Spleen (tissue), 11 donors: Measurements from ENCODE around the gene SHKBP1. TPM values are rescaled to one million over a fixed set of nuclear protein-coding genes. Genes with fewer than 3 reads are reported as not detected.
A peak's percentile ranks its signal among the peaks of the same experiment; 100 is the strongest.

Experiments
- DNase-seq: peaks from one replicate; pipeline ENCODE4 v3.0.0-alpha.2; 2020
- H3K27ac ChIP-seq, 8 donors: fragments of 200-600 bp; sonication (generic) in 7 of 8; 1 replicate in 4 of 8; 2 replicates in 4 of 8; pipeline versions ENCODE4 v1.5.0 to v1.8.0; 2016 to 2021; ENCODE audit warnings: inconsistent platforms in 4 of 8, mild to moderate bottlenecking in 4 of 8, moderate library complexity in 1 of 8
- H3K27me3 ChIP-seq, 7 donors: fragments of 200-600 bp; sonication (generic) in 6 of 7; replicated peaks in 1 of 7; 1 replicate in 4 of 7; 2 replicates in 3 of 7; pipeline versions ENCODE4 v1.5.0 to v1.8.0; 2016 to 2021; ENCODE audit warnings: inconsistent platforms in 3 of 7, mild to moderate bottlenecking in 1 of 7
- H3K36me3 ChIP-seq, 6 donors: fragments of 200-600 bp; sonication (generic) in 5 of 6; 1 replicate in 4 of 6; 2 replicates in 2 of 6; pipeline versions ENCODE4 v1.5.0 to v1.8.0; 2016 to 2021; ENCODE audit warnings: inconsistent platforms in 2 of 6
- H3K4me1 ChIP-seq, 6 donors: fragments of 200-600 bp; sonication (generic) in 5 of 6; 1 replicate in 3 of 6; 2 replicates in 3 of 6; pipeline versions ENCODE4 v1.5.0 to v1.8.0; 2016 to 2021; ENCODE audit warnings: inconsistent platforms in 3 of 6
- H3K4me3 ChIP-seq, 8 donors: fragments of 200-600 bp; sonication (generic) in 7 of 8; 1 replicate in 4 of 8; 2 replicates in 4 of 8; pipeline versions ENCODE4 v1.5.0 to v1.8.0; 2016 to 2021; ENCODE audit warnings: inconsistent platforms in 4 of 8, mild to moderate bottlenecking in 4 of 8, moderate library complexity in 2 of 8
- H3K9me3 ChIP-seq, 8 donors: fragments of 200-600 bp; sonication (generic) in 7 of 8; 1 replicate in 4 of 8; 2 replicates in 4 of 8; pipeline versions ENCODE4 v1.5.0 to v1.8.0; 2016 to 2021; ENCODE audit warnings: inconsistent platforms in 4 of 8
- CTCF ChIP-seq, 11 experiments: fragments of 200-600 bp in 7 of 11; fragments of 450-650 bp in 4 of 11; sonication (generic) in 4 of 11; IDR thresholded peaks in 8 of 11; conservative IDR thresholded peaks in 3 of 11; 1 replicate in 7 of 11; 2 replicates in 4 of 11; pipeline versions ENCODE4 v1.4.0 to v1.8.0; 2016 to 2021; ENCODE audit warnings: antibody characterized with exemption in 11 of 11, inconsistent platforms in 4 of 11, mild to moderate bottlenecking in 1 of 11
- POLR2A ChIP-seq, 3 donors: fragments of 450-650 bp; IDR thresholded peaks; one replicate each; pipeline ENCODE4 v1.5.1; 2017; ENCODE audit warnings: antibody characterized with exemption in 3 of 3, mild to moderate bottlenecking in 1 of 3
- POLR2AphosphoS5 ChIP-seq, 3 donors: sonication (generic); formaldehyde crosslinking; IDR thresholded peaks; one replicate each; pipeline ENCODE4 v1.5.1; 2017; ENCODE audit warnings: antibody characterized with exemption in 3 of 3
- WGBS, 5 donors: extraction: QIAGEN DNeasy Blood & Tissue Kit in 3 of 5; methylation state at CpG; one replicate each; pipeline versions ENCODE4 v1.1.5 to v1.1.7; 2013 to 2018; 5-methylcytosine and 5-hydroxymethylcytosine counted together
- intact Hi-C: fragments of 100-400 bp; cut with DNase I; formaldehyde crosslinking; loops from one replicate; pipeline ENCODE4 v1.15.0; 2023; ENCODE audit warnings: low total_unique reads
- polyA plus RNA-seq, 3 donors: library from polyadenylated mRNA; stranded (reverse); fragments of 200-250 nt; gene quantifications; one replicate each; pipeline ENCODE4 v1.2.1, GENCODE V29; 2013
- total RNA-seq, 7 donors: library from RNA; depleted of rRNA in 3 of 7; stranded (reverse); fragments of >200 nt in 3 of 7; fragmentation: NEBNext Ultra II Directional in 4 of 7; extraction: Animal tissue kit (Norgen Biotek cat#: 25700) in 4 of 7; gene quantifications; one replicate each; pipeline versions ENCODE4 v1.1.0 to v1.2.1, GENCODE V29; 2016 to 2021
- donor health status: healthy with polysubstance abuse.
- donor health status: DM: no; HTN: no; CAD: no; lungs with moderate emphysema.
- donor health status: DM: no; HTN: no; CAD: no.
- donor health status: Bipolar disorder and iron deficiency.
- donor health status: healthy.
- donor health status: DM: no; HTN: no; CAD: no.
- donor health status: DM: yes; HTN: yes; CAD: no.

SHKBP1 gene
- total and polyA plus RNA-seq, 10 donors, result 102 to 282 (median 151) TPM

GRCh38 chr19:40599331-40599901, 22.7 kb downstream of the SHKBP1 start:
- H3K27ac ChIP-seq, result peak overlapping the region in 6 of 8 donors; percentile 21 to 69 (median 52)
- DNase-seq, result no peak
- H3K36me3 ChIP-seq, result no peaks in the 10 kb centered on the region
- H3K4me1 ChIP-seq, result peaks cover 43 to 82% (median 76%) of the 10 kb centered on the region in 6 donors
- intact Hi-C loops, result loop anchor here (10.0 kb wide), 1 partner anchor 65 kb away; no protein-coding TSS in a partner anchor
- H3K27me3 ChIP-seq, result peaks cover 0 to 100% (median 57%) of the 10 kb centered on the region in 7 donors
- peak overlapping the region in 2 of 8 donors; percentile 51 to 75 for H3K4me3 ChIP-seq
- TF ChIP-seq CTCF (IDR thresholded peaks at IDR 0.05 in 8 of 11, conservative IDR thresholded peaks at IDR 0.05 in 3 of 11), result no peak
- TF ChIP-seq POLR2AphosphoS5 (IDR thresholded peaks at IDR 0.05), result no peak
- TF ChIP-seq POLR2A (IDR thresholded peaks at IDR 0.05), result no peak
- no peaks in the 10 kb centered on the region for H3K9me3 ChIP-seq
- WGBS, 5 donors, result 1 to 5% (median 3%) methylated on average over 8 to 9 of the region's 9 CpGs

GRCh38 chr19:40599902-40600569, 23.4 kb downstream of the SHKBP1 start:
- Histone ChIP-seq H3K4me3 (peak overlapping the region in 3 of 8 donors; percentile 13 to 75 (median 51)), H3K27ac (peak overlapping the region in 6 of 8 donors; percentile 21 to 69 (median 52)), H3K27me3 (peaks cover 0 to 100% (median 57%) of the 10 kb centered on the region in 7 donors), H3K36me3 (no peaks in the 10 kb centered on the region), H3K4me1 (peaks cover 49 to 84% (median 83%) of the 10 kb centered on the region in 6 donors), H3K9me3 (no peaks in the 10 kb centered on the region)
- DNase-seq, result no peak
- WGBS, 5 donors, result 2 to 5% (median 3%) methylated on average over 25 to 43 of the region's 43 CpGs
- intact Hi-C loops, result loop anchor here (10.0 kb wide), 1 partner anchor 65 kb away; no protein-coding TSS in a partner anchor
- TF ChIP-seq CTCF (IDR thresholded peaks at IDR 0.05 in 8 of 11, conservative IDR thresholded peaks at IDR 0.05 in 3 of 11), result no peak
- TF ChIP-seq POLR2A (IDR thresholded peaks at IDR 0.05), result no peak
- TF ChIP-seq POLR2AphosphoS5 (IDR thresholded peaks at IDR 0.05), result peak in 1 of 3 donors; percentile 20

GRCh38 chr19:40600570-40601133, 24.0 kb downstream of the SHKBP1 start:
- Histone ChIP-seq H3K9me3 (no peaks in the 10 kb centered on the region), H3K4me1 (peaks cover 54 to 91% (median 89%) of the 10 kb centered on the region in 6 donors), H3K4me3 (peak overlapping the region in 5 of 8 donors; percentile 6 to 75 (median 46)), H3K36me3 (no peaks in the 10 kb centered on the region), H3K27me3 (peaks cover 0 to 100% (median 57%) of the 10 kb centered on the region in 7 donors), H3K27ac (peak overlapping the region in 4 of 8 donors; percentile 44 to 69 (median 60))
- intact Hi-C loops, result no loop called here
- 5 to 7% (median 6%) methylated on average over 13 of the region's 13 CpGs for WGBS, 5 donors
- DNase-seq, result no peak
- TF ChIP-seq POLR2AphosphoS5 (IDR thresholded peaks at IDR 0.05), result no peak
- no peak for TF ChIP-seq POLR2A (IDR thresholded peaks at IDR 0.05)
- no peak for TF ChIP-seq CTCF (IDR thresholded peaks at IDR 0.05 in 8 of 11, conservative IDR thresholded peaks at IDR 0.05 in 3 of 11)
